Peyer's patch (tissue), 4 donors: ENCODE measurements around the gene CACNA1S. TPM values are rescaled to one million over a fixed set of nuclear protein-coding genes. Genes with fewer than 3 reads are reported as not detected.
A peak's percentile ranks its signal among the peaks of the same experiment; 100 is the strongest.

Experiments
- DNase-seq, 3 donors: peaks; one replicate each; pipeline ENCODE4 v3.0.0-alpha.2; 2017 to 2019
- H3K27ac ChIP-seq, 4 donors: fragments of 200-600 bp; sonication (generic); one replicate each; pipeline ENCODE4 v1.5.1; 2016 to 2019
- H3K27me3 ChIP-seq, 2 donors: fragments of 200-600 bp; sonication (generic); one replicate each; pipeline ENCODE4 v1.5.1; 2019
- H3K36me3 ChIP-seq, 3 donors: fragments of 200-600 bp; sonication (generic); one replicate each; pipeline ENCODE4 v1.5.1; 2016 to 2019
- H3K4me1 ChIP-seq, 4 donors: fragments of 200-600 bp; sonication (generic); one replicate each; pipeline ENCODE4 v1.5.1; 2016 to 2019
- H3K4me3 ChIP-seq, 4 donors: fragments of 200-600 bp; sonication (generic); 1 replicate in 3 of 4; 2 replicates in 1 of 4; pipeline ENCODE4 v1.5.1; 2016 to 2019; ENCODE audit warnings: mild to moderate bottlenecking in 1 of 4
- H3K9me3 ChIP-seq, 4 donors: fragments of 200-600 bp; sonication (generic); one replicate each; pipeline ENCODE4 v1.5.1; 2016 to 2019; ENCODE audit warnings: mild to moderate bottlenecking in 1 of 4
- POLR2A ChIP-seq, 2 donors: fragments of 450-650 bp; IDR thresholded peaks; one replicate each; pipeline ENCODE4 v1.5.1; 2017; ENCODE audit warnings: antibody characterized with exemption in 2 of 2, mild to moderate bottlenecking in 2 of 2, moderate library complexity in 2 of 2
- total RNA-seq, 4 donors: library from RNA; depleted of rRNA; stranded (reverse); fragments of >200 nt; gene quantifications; one replicate each; pipeline ENCODE4 v1.1.0, GENCODE V29; 2016
- TF ChIP-seq, protein P1 (sequence below), 6 experiments: fragments of 450-650 bp in 4 of 6; fragments of 200-600 bp in 2 of 6; sonication (generic) in 1 of 6; IDR thresholded peaks; one replicate each; pipeline ENCODE4 v1.5.1; 2017 to 2019; ENCODE audit warnings: antibody characterized with exemption in 6 of 6, mild to moderate bottlenecking in 3 of 6, moderate library complexity in 1 of 6

CACNA1S gene
- total RNA-seq, 4 donors from 2014 or later = not detected

DNA sequence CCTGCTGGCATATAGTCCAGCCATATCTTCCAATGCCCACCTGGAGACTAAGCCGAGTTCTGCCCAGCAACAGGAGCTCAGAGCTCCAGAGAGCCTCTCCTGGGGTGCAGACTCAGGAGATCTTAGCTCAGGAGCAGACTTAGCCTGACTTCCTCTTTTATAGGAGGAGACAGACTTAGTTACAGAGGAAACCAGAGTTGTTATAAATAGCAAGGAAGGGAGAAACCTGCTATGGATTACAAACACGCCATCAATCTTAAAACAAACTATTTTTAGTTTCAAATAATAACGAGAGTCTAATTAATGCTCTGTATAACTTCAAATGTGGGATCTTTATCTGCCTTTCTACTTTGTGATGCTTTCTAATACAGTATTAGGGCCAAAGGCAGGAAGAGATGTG is 85.4 kb downstream of the CACNA1S start:
- no peak for DNase-seq
- Histone ChIP-seq H3K4me3 (no peak overlapping the region), H3K27me3 (no peaks in the 10 kb centered on the region), H3K36me3 (no peaks in the 10 kb centered on the region), H3K27ac (peak overlapping the region in 1 of 4 donors; percentile 38), H3K4me1 (peaks cover 0 to 45% (median 18%) of the 10 kb centered on the region in 4 donors), H3K9me3 (no peaks in the 10 kb centered on the region)
- TF ChIP-seq POLR2A (IDR thresholded peaks at IDR 0.05) = no peak
- TF ChIP-seq, protein P1, sequence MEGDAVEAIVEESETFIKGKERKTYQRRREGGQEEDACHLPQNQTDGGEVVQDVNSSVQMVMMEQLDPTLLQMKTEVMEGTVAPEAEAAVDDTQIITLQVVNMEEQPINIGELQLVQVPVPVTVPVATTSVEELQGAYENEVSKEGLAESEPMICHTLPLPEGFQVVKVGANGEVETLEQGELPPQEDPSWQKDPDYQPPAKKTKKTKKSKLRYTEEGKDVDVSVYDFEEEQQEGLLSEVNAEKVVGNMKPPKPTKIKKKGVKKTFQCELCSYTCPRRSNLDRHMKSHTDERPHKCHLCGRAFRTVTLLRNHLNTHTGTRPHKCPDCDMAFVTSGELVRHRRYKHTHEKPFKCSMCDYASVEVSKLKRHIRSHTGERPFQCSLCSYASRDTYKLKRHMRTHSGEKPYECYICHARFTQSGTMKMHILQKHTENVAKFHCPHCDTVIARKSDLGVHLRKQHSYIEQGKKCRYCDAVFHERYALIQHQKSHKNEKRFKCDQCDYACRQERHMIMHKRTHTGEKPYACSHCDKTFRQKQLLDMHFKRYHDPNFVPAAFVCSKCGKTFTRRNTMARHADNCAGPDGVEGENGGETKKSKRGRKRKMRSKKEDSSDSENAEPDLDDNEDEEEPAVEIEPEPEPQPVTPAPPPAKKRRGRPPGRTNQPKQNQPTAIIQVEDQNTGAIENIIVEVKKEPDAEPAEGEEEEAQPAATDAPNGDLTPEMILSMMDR (IDR thresholded peaks at IDR 0.05) = no peak

DNA sequence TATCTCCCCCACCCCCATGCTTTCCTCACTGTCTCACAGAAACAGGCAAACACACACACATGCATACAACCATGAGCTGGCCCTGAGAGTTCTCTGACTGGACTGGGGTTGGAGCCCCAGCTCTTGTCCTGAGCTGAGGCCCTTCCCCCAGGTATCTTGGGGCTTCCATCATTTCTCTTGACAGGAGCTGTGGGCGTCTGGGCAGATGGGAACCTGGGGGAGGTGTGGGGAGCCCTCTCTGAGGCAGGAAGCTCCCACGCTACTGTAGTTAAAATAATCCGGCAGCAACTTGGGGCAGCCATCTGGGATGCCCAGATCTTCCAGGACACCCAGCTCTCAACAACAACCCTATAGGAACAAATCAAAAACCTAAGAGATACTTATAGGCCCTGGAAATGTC is 86.0 kb downstream of the CACNA1S start:
- Histone ChIP-seq H3K4me1 (peaks cover 0 to 51% (median 24%) of the 10 kb centered on the region in 4 donors), H3K36me3 (no peaks in the 10 kb centered on the region), H3K4me3 (no peak overlapping the region), H3K9me3 (no peaks in the 10 kb centered on the region), H3K27ac (peak overlapping the region in 1 of 4 donors; percentile 38), H3K27me3 (no peaks in the 10 kb centered on the region)
- no peak for TF ChIP-seq POLR2A (IDR thresholded peaks at IDR 0.05)
- TF ChIP-seq, protein P1 (IDR thresholded peaks at IDR 0.05) = no peak
- DNase-seq = no peak

DNA sequence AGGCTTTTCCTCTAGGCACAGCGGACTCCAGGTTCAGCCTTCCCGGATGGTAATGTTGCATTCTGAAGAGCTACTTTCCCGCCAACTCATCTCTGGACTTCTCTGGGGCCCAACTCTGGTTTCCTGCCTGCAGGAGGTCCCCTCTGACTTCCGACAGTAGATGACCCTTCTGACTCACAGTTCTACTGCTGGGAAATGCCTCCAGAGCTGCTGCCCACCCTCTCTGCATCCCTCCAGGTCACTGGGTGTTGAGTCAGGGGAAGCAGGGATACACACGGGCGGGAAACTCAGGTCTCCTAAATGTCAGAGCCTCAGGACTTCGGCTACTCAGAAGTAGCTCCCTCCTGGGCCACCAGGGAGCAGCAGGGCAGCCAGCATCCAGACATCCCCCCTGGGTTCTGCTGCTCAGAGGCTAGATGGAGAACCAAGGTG is 86.6 kb downstream of the CACNA1S start:
- DNase-seq = no peak
- Histone ChIP-seq H3K27me3 (no peaks in the 10 kb centered on the region), H3K4me1 (peaks cover 0 to 57% (median 30%) of the 10 kb centered on the region in 4 donors), H3K36me3 (no peaks in the 10 kb centered on the region), H3K4me3 (no peak overlapping the region), H3K27ac (no peak overlapping the region), H3K9me3 (no peaks in the 10 kb centered on the region)
- TF ChIP-seq, protein P1 (IDR thresholded peaks at IDR 0.05) = no peak
- TF ChIP-seq POLR2A (IDR thresholded peaks at IDR 0.05) = no peak

DNA sequence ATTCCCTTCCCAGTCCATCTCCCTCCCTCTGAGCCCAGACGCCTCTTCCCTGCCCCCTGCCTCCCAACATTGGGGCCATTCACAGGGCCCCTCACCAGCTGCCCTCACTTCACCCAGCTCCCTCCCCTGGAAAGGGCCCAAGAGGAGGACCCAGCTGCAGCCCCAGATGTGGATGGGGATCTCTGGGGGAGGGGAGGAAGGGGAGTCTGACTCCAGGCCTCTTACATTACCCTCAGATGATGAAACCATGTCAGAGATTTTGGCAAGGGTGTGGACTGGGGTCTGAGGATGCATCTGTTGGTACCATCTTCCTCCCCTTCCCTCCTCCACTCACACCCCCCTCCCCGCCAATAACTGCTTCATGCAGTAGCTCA is 87.6 kb downstream of the CACNA1S start:
- no peak for TF ChIP-seq POLR2A (IDR thresholded peaks at IDR 0.05)
- TF ChIP-seq, protein P1 (IDR thresholded peaks at IDR 0.05) = no peak
- peaks cover 0 to 67% (median 39%) of the 10 kb centered on the region in 4 donors for H3K4me1 ChIP-seq
- no peaks in the 10 kb centered on the region for H3K36me3 ChIP-seq
- H3K27ac ChIP-seq = no peak overlapping the region
- no peaks in the 10 kb centered on the region for H3K27me3 ChIP-seq
- no peak for DNase-seq
- no peak overlapping the region for H3K4me3 ChIP-seq
- no peaks in the 10 kb centered on the region for H3K9me3 ChIP-seq

DNA sequence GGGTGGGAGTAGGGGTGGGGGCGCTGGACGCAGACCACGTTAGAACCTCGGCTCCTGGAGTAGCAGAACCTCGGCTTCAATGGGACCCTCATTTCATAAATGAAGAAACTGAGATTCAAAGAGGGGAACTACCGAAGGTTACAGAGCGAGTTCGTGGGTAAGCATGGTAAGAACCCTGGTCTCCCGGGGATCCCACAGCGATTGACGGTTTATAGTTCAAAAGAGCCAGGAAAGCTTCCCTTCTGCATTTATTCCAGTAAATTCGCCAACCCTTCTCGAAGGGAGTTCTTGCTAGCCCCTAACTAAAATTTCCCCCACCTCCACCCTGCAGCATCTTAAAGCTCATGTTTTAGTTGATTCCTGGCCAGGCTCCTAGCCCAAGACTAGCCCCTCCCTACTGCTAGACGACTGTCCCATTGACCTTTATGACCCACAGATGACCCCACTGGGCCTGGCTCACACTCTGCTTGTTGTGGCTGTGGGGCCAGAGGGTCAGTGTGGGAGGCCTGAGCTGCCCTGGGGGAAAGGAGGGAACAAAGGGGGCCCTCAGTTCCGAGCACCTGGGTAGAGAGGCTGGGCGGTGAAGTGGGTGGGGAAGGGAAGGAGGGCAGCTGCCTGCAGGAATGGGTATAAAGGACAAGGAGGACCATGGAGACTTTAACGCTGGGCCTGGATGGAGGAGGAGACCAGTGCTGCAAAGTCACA is 88.2 kb downstream of the CACNA1S start:
- H3K27me3 ChIP-seq = no peaks in the 10 kb centered on the region
- H3K4me1 ChIP-seq = peaks cover 0 to 71% (median 42%) of the 10 kb centered on the region in 4 donors
- no peak for DNase-seq
- peak overlapping the region; percentile 62 to 84 (median 81) for H3K4me3 ChIP-seq
- H3K9me3 ChIP-seq = no peaks in the 10 kb centered on the region
- peak overlapping the region in 1 of 4 donors; percentile 89 for H3K27ac ChIP-seq
- TF ChIP-seq, protein P1 (IDR thresholded peaks at IDR 0.05) = no peak
- no peak for TF ChIP-seq POLR2A (IDR thresholded peaks at IDR 0.05)
- no peaks in the 10 kb centered on the region for H3K36me3 ChIP-seq
